ENCODE data around the gene TRPM2. TPM values are rescaled to one million over a fixed set of nuclear protein-coding genes. Genes with fewer than 3 reads are reported as not detected.

The TRPM2 gene
- total RNA-seq, 2 donors from 2014 or later, result 1.6 to 12.5 TPM

DNA sequence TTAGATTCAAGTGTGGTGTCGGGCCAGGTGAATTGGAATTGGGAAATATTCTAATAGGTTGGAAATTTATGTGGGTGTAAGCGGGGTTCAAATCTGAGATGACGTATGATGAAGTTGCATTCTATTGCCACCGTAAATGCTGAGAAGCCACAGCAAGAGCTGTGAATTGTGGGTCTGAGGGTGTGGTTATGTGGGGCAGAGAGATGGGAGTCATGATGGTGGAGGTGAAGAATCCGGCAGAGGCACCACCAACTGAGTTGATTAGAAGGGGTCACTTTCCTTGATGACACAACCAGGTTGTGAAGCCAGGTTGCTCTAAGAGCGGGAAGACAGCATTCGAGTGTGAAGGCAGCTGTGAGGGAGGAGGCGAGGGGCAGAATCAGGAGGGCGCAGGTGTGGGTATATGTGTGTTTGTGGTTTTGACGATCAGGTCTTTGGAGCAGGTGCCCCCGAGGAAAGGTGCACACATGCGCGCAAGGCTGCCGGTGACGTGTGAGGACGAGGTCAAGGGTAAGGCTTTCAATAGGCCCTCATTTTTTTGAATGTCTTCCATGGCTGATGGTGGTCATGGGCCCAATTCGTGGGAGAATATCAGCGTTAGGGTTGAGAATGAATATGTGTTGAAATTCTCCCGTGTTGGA is 120.6 kb downstream of the TRPM2 start:
- peaks cover 56% of the 10 kb centered on the region for H3K36me3 ChIP-seq (ENCODE audit: control insufficient read depth, insufficient read depth, low read length)
- peaks cover 29% of the 10 kb centered on the region for H3K36me3 Mint-ChIP-seq (ENCODE audit: low read depth)
- no peaks in the 10 kb centered on the region for H3K4me1 Mint-ChIP-seq
- H3K27me3 Mint-ChIP-seq (ENCODE audit: insufficient read depth), result no peaks in the 10 kb centered on the region
- TF ChIP-seq, protein P1, sequence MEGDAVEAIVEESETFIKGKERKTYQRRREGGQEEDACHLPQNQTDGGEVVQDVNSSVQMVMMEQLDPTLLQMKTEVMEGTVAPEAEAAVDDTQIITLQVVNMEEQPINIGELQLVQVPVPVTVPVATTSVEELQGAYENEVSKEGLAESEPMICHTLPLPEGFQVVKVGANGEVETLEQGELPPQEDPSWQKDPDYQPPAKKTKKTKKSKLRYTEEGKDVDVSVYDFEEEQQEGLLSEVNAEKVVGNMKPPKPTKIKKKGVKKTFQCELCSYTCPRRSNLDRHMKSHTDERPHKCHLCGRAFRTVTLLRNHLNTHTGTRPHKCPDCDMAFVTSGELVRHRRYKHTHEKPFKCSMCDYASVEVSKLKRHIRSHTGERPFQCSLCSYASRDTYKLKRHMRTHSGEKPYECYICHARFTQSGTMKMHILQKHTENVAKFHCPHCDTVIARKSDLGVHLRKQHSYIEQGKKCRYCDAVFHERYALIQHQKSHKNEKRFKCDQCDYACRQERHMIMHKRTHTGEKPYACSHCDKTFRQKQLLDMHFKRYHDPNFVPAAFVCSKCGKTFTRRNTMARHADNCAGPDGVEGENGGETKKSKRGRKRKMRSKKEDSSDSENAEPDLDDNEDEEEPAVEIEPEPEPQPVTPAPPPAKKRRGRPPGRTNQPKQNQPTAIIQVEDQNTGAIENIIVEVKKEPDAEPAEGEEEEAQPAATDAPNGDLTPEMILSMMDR (conservative IDR thresholded peaks at IDR 0.05), result no peak
- no peak overlapping the region for H3K27ac ChIP-seq (ENCODE audit: low read depth, low read length)
- 96 to 98% methylated on average over 14 to 18 of the region's 19 CpGs for WGBS, 2 experiments (ENCODE audit: insufficient coverage in 1 of 2, insufficient read length in 1 of 2)
- H3K9me3 ChIP-seq (ENCODE audit: control insufficient read depth, low read length), result peaks cover 22% of the 10 kb centered on the region
- H3K27ac Mint-ChIP-seq, result no peak overlapping the region
- no peaks in the 10 kb centered on the region for H3K27me3 ChIP-seq (ENCODE audit: control insufficient read depth, insufficient read depth, low read length, poor library complexity, severe bottlenecking)
- H3K9ac ChIP-seq (ENCODE audit: extremely low read depth, low read length, poor library complexity, severe bottlenecking), result no peak overlapping the region
- H3K4me3 ChIP-seq (ENCODE audit: low read length), result no peak overlapping the region
- no peak for DNase-seq
- no peak overlapping the region for H3K4me3 Mint-ChIP-seq
- H3K9me3 Mint-ChIP-seq, result peaks cover 12% of the 10 kb centered on the region
- no peaks in the 10 kb centered on the region for H3K4me1 ChIP-seq (ENCODE audit: control insufficient read depth, insufficient read depth, low read length)

DNA sequence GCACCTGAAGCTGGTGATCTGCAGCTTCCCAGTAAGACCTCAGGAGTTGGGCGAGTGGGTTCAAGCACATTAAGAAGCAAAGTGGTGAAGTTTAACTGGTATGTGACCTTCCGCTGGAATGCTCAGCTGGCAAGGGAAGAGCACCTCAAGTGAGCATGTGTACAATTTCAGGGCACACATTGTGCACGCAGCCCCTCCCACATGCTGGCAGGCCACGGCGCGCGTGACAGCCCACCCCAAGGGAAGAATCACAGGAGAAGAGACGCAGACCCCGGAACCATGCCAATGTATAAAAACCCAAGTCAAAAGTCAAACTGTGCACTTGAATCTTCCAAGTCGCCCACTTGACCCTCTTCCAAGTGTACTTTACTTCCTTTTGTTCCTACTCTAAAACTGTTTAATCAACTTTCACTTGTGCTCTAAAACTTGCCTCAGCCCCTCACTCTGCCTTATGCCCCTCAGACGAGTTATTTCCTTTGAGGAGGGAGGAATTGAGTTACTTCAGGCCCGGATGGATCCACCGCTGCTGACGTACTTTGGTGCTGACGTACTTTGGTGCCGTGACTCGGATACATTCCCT is 121.9 kb downstream of the TRPM2 start:
- 93 to 96% methylated on average over 16 to 17 of the region's 17 CpGs for WGBS, 2 experiments (ENCODE audit: insufficient coverage in 1 of 2, insufficient read length in 1 of 2)
- H3K4me1 ChIP-seq (ENCODE audit: control insufficient read depth, insufficient read depth, low read length), result no peaks in the 10 kb centered on the region
- H3K27me3 ChIP-seq (ENCODE audit: control insufficient read depth, insufficient read depth, low read length, poor library complexity, severe bottlenecking), result no peaks in the 10 kb centered on the region
- Mint-ChIP-seq H3K4me1 (no peaks in the 10 kb centered on the region), H3K27me3 (ENCODE audit: insufficient read depth) (no peaks in the 10 kb centered on the region), H3K4me3 (no peak overlapping the region), H3K9me3 (peaks cover 17% of the 10 kb centered on the region), H3K27ac (no peak overlapping the region), H3K36me3 (ENCODE audit: low read depth) (peaks cover 20% of the 10 kb centered on the region)
- no peak overlapping the region for H3K27ac ChIP-seq (ENCODE audit: low read depth, low read length)
- H3K9me3 ChIP-seq (ENCODE audit: control insufficient read depth, low read length), result peaks cover 10% of the 10 kb centered on the region
- H3K9ac ChIP-seq (ENCODE audit: extremely low read depth, low read length, poor library complexity, severe bottlenecking), result no peak overlapping the region
- DNase-seq, result no peak
- TF ChIP-seq, protein P1 (conservative IDR thresholded peaks at IDR 0.05), result no peak
- no peak overlapping the region for H3K4me3 ChIP-seq (ENCODE audit: low read length)
- peaks cover 53% of the 10 kb centered on the region for H3K36me3 ChIP-seq (ENCODE audit: control insufficient read depth, insufficient read depth, low read length)

DNA sequence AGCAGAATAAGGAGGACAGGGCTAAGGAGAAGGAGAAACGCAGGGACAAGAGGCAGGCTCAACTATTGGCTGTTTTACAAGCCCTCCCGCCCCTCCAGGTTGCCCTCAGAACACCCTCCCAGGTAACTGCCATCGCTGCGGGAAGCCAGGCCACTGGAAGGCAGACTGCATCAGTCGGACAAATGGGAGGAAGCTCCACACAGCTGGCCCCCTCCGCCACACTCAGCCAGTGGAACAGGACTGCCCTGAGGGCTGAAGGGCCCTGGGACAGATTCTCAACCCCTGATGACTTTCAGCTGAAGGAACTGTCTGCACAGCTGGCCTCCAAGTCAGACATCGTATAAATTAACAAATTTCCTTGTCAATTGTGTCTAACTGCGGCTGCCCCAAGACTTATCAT is 123.7 kb downstream of the TRPM2 start:
- H3K36me3 Mint-ChIP-seq (ENCODE audit: low read depth), result peaks cover 9% of the 10 kb centered on the region
- Histone ChIP-seq H3K27me3 (ENCODE audit: control insufficient read depth, insufficient read depth, low read length, poor library complexity, severe bottlenecking) (no peaks in the 10 kb centered on the region), H3K36me3 (ENCODE audit: control insufficient read depth, insufficient read depth, low read length) (peaks cover 54% of the 10 kb centered on the region), H3K9ac (ENCODE audit: extremely low read depth, low read length, poor library complexity, severe bottlenecking) (no peak overlapping the region), H3K9me3 (ENCODE audit: control insufficient read depth, low read length) (peaks cover 5% of the 10 kb centered on the region), H3K4me3 (ENCODE audit: low read length) (no peak overlapping the region), H3K4me1 (ENCODE audit: control insufficient read depth, insufficient read depth, low read length) (no peaks in the 10 kb centered on the region), H3K27ac (ENCODE audit: low read depth, low read length) (no peak overlapping the region)
- H3K27ac Mint-ChIP-seq, result no peak overlapping the region
- no peaks in the 10 kb centered on the region for H3K27me3 Mint-ChIP-seq (ENCODE audit: insufficient read depth)
- TF ChIP-seq, protein P1 (conservative IDR thresholded peaks at IDR 0.05), result no peak
- peaks cover 3% of the 10 kb centered on the region for H3K4me1 Mint-ChIP-seq
- H3K4me3 Mint-ChIP-seq, result no peak overlapping the region
- DNase-seq, result no peak
- 91 to 93% methylated on average over 2 to 8 of the region's 8 CpGs for WGBS, 2 experiments (ENCODE audit: insufficient coverage in 1 of 2, insufficient read length in 1 of 2)
- H3K9me3 Mint-ChIP-seq, result peaks cover 17% of the 10 kb centered on the region

Measured in endodermal cell (in vitro differentiated cells).